Gastrocnemius medialis (tissue), 4 donors: ENCODE data around the gene CEP72.

Source experiments
- POLR2A ChIP-seq, 2 donors: fragments of 450-650 bp; IDR thresholded peaks; one replicate each; pipeline ENCODE4 v1.6.1; 2017; ENCODE audit warnings: antibody characterized with exemption in 2 of 2, mild to moderate bottlenecking in 2 of 2, moderate library complexity in 2 of 2
- TF ChIP-seq, protein P1 (sequence below), 5 experiments: fragments of 450-650 bp in 3 of 5; fragments of 200-600 bp in 2 of 5; sonication (generic) in 2 of 5; IDR thresholded peaks in 4 of 5; conservative IDR thresholded peaks in 1 of 5; 1 replicate in 4 of 5; 2 replicates in 1 of 5; pipeline ENCODE4 v1.5.1; 2016 to 2019; ENCODE audit warnings: antibody characterized with exemption in 5 of 5, mild to moderate bottlenecking in 3 of 5, moderate library complexity in 3 of 5

- no peak for TF ChIP-seq POLR2A (IDR thresholded peaks at IDR 0.05)
- TF ChIP-seq, protein P1, sequence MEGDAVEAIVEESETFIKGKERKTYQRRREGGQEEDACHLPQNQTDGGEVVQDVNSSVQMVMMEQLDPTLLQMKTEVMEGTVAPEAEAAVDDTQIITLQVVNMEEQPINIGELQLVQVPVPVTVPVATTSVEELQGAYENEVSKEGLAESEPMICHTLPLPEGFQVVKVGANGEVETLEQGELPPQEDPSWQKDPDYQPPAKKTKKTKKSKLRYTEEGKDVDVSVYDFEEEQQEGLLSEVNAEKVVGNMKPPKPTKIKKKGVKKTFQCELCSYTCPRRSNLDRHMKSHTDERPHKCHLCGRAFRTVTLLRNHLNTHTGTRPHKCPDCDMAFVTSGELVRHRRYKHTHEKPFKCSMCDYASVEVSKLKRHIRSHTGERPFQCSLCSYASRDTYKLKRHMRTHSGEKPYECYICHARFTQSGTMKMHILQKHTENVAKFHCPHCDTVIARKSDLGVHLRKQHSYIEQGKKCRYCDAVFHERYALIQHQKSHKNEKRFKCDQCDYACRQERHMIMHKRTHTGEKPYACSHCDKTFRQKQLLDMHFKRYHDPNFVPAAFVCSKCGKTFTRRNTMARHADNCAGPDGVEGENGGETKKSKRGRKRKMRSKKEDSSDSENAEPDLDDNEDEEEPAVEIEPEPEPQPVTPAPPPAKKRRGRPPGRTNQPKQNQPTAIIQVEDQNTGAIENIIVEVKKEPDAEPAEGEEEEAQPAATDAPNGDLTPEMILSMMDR (IDR thresholded peaks at IDR 0.05 in 4 of 5, conservative IDR thresholded peaks at IDR 0.05 in 1 of 5): no peak
Observed at GRCh38 chr5:588406-588995, 23.6 kb upstream of the CEP72 start.
